HG03175 (cell line): ENCODE results near the gene IP6K1.

Experiments
- ATAC-seq: cut with Tn5 transposase; IDR thresholded peaks from one replicate; pipeline ENCODE4 v1.9.1; 2021; ENCODE audit warnings: mild to moderate bottlenecking, moderate library complexity; ENCODE audit not compliant: unreplicated experiment

IP6K1 gene

GRCh38 chr3:49725906-49726681 lies 60.2 kb downstream of the IP6K1 start:
- no peak for ATAC-seq

GRCh38 chr3:49724586-49724985 lies 61.8 kb downstream of the IP6K1 start:
- ATAC-seq = no peak

- peak; percentile 75 for ATAC-seq
Observed at GRCh38 chr3:49723628-49724551, 62.5 kb downstream of the IP6K1 start, which contains the start of gene GMPPB. Gene GMPPB (minus strand): TSS chr3:49723951. CDS start chr3:49723726, 225 bp downstream.

GRCh38 chr3:49723296-49723627 lies 63.1 kb downstream of the IP6K1 start:
- no peak for ATAC-seq

- ATAC-seq = no peak
Observed at GRCh38 chr3:49722896-49723295, 63.4 kb downstream of the IP6K1 start.

- ATAC-seq = no peak
Observed at GRCh38 chr3:49721896-49722781, 64.2 kb downstream of the IP6K1 start.

GRCh38 chr3:49721596-49721895 lies 64.8 kb downstream of the IP6K1 start:
- no peak for ATAC-seq

GRCh38 chr3:49720855-49721595 lies 65.3 kb downstream of the IP6K1 start:
- no peak for ATAC-seq

- peak; percentile 56 for ATAC-seq
Observed at GRCh38 chr3:49719214-49719884, 67.0 kb downstream of the IP6K1 start, which contains the start of gene AMIGO3. Gene AMIGO3 (minus strand): TSS chr3:49719684. CDS start chr3:49719465, 219 bp downstream.

- ATAC-seq = no peak
Observed at GRCh38 chr3:49718858-49719213, 67.5 kb downstream of the IP6K1 start.

GRCh38 chr3:49717959-49718857 lies 68.1 kb downstream of the IP6K1 start:
- no peak for ATAC-seq

GRCh38 chr3:49717211-49717958 lies 69.0 kb downstream of the IP6K1 start:
- ATAC-seq = no peak

- ATAC-seq = no peak
Observed at GRCh38 chr3:49716691-49717210, 69.6 kb downstream of the IP6K1 start.

GRCh38 chr3:49716169-49716568 lies 70.2 kb downstream of the IP6K1 start:
- no peak for ATAC-seq

GRCh38 chr3:49715611-49716121 lies 70.7 kb downstream of the IP6K1 start:
- no peak for ATAC-seq

- ATAC-seq = no peak
Observed at GRCh38 chr3:49714728-49715550, 71.4 kb downstream of the IP6K1 start.
